ENCODE results near the gene ZNF860. TPM values are rescaled to one million over a fixed set of nuclear protein-coding genes. Genes with fewer than 3 reads are reported as not detected.

Gene ZNF860
- polyA plus RNA-seq, 1 of the 3 experiments (the other 2 are of a cell fraction), result not detected

DNA sequence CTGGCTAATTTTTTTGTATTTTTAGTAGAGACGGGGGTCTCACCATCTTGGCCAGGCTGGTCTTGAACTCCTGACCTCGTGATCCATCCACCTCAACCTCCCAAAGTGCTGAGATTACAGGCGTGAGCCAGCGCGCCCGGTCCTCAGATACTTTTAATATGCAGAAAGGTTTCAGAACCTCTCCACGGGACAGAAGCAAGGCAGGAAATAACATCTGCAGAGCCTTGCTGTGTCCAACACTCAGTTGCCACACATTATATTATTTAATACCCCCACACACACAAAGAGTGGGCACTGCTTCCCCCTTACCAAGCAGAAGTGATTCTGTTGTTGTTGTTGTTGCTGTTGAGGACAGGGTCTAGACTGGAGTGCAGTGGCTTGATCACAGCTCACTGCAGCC is 28.5 kb upstream of the ZNF860 start:
- no peak overlapping the region for H3K4me2 ChIP-seq
- no peak overlapping the region for H3K27ac ChIP-seq (ENCODE audit: low read depth in 2 of 2, low read length in 1 of 2)
- TF ChIP-seq POLR2AphosphoS5 (IDR thresholded peaks at IDR 0.05; ENCODE audit: low read depth, low read length) (no peak), FOSL2 (IDR thresholded peaks at IDR 0.05; ENCODE audit: borderline replicate concordance, low read depth) (no peak), YY1 (IDR thresholded peaks at IDR 0.05; ENCODE audit: low read depth) (no peak), TEAD4 (IDR thresholded peaks at IDR 0.05; ENCODE audit: borderline replicate concordance, insufficient read depth) (no peak), EZH2phosphoT487 (IDR thresholded peaks at IDR 0.05; ENCODE audit: borderline replicate concordance, low read depth) (no peak), MXI1 (IDR thresholded peaks at IDR 0.05; ENCODE audit: low read depth, low read length) (no peak), CHD2 (IDR thresholded peaks at IDR 0.05; ENCODE audit: low read length, partially characterized antibody) (no peak), GABPA (IDR thresholded peaks at IDR 0.05; ENCODE audit: low read depth) (no peak), EP300 (IDR thresholded peaks at IDR 0.05; ENCODE audit: borderline replicate concordance in 1 of 2, low read depth in 1 of 2, low read length in 1 of 2) (no peak), RFX5 (IDR thresholded peaks at IDR 0.05; ENCODE audit: low read length) (no peak), RCOR1 (IDR thresholded peaks at IDR 0.05; ENCODE audit: low read length) (no peak), SIN3A (IDR thresholded peaks at IDR 0.05; ENCODE audit: borderline replicate concordance, low read depth, low read length) (no peak)
- TF ChIP-seq, protein P1, sequence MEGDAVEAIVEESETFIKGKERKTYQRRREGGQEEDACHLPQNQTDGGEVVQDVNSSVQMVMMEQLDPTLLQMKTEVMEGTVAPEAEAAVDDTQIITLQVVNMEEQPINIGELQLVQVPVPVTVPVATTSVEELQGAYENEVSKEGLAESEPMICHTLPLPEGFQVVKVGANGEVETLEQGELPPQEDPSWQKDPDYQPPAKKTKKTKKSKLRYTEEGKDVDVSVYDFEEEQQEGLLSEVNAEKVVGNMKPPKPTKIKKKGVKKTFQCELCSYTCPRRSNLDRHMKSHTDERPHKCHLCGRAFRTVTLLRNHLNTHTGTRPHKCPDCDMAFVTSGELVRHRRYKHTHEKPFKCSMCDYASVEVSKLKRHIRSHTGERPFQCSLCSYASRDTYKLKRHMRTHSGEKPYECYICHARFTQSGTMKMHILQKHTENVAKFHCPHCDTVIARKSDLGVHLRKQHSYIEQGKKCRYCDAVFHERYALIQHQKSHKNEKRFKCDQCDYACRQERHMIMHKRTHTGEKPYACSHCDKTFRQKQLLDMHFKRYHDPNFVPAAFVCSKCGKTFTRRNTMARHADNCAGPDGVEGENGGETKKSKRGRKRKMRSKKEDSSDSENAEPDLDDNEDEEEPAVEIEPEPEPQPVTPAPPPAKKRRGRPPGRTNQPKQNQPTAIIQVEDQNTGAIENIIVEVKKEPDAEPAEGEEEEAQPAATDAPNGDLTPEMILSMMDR (IDR thresholded peaks at IDR 0.05), result no peak
- TF ChIP-seq, protein P2, sequence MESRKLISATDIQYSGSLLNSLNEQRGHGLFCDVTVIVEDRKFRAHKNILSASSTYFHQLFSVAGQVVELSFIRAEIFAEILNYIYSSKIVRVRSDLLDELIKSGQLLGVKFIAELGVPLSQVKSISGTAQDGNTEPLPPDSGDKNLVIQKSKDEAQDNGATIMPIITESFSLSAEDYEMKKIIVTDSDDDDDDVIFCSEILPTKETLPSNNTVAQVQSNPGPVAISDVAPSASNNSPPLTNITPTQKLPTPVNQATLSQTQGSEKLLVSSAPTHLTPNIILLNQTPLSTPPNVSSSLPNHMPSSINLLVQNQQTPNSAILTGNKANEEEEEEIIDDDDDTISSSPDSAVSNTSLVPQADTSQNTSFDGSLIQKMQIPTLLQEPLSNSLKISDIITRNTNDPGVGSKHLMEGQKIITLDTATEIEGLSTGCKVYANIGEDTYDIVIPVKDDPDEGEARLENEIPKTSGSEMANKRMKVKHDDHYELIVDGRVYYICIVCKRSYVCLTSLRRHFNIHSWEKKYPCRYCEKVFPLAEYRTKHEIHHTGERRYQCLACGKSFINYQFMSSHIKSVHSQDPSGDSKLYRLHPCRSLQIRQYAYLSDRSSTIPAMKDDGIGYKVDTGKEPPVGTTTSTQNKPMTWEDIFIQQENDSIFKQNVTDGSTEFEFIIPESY (IDR thresholded peaks at IDR 0.05; ENCODE audit: borderline replicate concordance, low read depth), result no peak
- TF ChIP-seq, protein P3, sequence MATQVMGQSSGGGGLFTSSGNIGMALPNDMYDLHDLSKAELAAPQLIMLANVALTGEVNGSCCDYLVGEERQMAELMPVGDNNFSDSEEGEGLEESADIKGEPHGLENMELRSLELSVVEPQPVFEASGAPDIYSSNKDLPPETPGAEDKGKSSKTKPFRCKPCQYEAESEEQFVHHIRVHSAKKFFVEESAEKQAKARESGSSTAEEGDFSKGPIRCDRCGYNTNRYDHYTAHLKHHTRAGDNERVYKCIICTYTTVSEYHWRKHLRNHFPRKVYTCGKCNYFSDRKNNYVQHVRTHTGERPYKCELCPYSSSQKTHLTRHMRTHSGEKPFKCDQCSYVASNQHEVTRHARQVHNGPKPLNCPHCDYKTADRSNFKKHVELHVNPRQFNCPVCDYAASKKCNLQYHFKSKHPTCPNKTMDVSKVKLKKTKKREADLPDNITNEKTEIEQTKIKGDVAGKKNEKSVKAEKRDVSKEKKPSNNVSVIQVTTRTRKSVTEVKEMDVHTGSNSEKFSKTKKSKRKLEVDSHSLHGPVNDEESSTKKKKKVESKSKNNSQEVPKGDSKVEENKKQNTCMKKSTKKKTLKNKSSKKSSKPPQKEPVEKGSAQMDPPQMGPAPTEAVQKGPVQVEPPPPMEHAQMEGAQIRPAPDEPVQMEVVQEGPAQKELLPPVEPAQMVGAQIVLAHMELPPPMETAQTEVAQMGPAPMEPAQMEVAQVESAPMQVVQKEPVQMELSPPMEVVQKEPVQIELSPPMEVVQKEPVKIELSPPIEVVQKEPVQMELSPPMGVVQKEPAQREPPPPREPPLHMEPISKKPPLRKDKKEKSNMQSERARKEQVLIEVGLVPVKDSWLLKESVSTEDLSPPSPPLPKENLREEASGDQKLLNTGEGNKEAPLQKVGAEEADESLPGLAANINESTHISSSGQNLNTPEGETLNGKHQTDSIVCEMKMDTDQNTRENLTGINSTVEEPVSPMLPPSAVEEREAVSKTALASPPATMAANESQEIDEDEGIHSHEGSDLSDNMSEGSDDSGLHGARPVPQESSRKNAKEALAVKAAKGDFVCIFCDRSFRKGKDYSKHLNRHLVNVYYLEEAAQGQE (IDR thresholded peaks at IDR 0.05; ENCODE audit: low read depth, low read length), result no peak
- H3K79me2 ChIP-seq (ENCODE audit: insufficient read depth), result no peaks in the 10 kb centered on the region
- CTCF ChIA-PET, result no interaction called here
- H3K9me3 ChIP-seq, result no peaks in the 10 kb centered on the region
- no peak for DNase-seq
- 43% methylated on average over 7 of the region's 7 CpGs for WGBS (ENCODE audit: low lambda C conversion rate)
- H3F3A ChIP-seq (replicated peaks; ENCODE audit: insufficient read depth), result no peaks in the 10 kb centered on the region
- no peaks in the 10 kb centered on the region for H4K20me1 ChIP-seq (ENCODE audit: insufficient read depth)
- H3K4me3 ChIP-seq (ENCODE audit: low read depth in 2 of 2, low read length in 1 of 2), result no peak overlapping the region
- H2AFZ ChIP-seq (ENCODE audit: low read depth), result no peak overlapping the region
- no peaks in the 10 kb centered on the region for H3K4me1 ChIP-seq (ENCODE audit: control insufficient read depth in 1 of 2, insufficient read depth in 2 of 2, low read depth in 1 of 2, low read length in 1 of 2)
- no peaks in the 10 kb centered on the region for H3K9me2 ChIP-seq
- no peak overlapping the region for H3K9ac ChIP-seq
- no peaks in the 10 kb centered on the region for H3K27me3 ChIP-seq (ENCODE audit: insufficient read depth)
- no peaks in the 10 kb centered on the region for H3K36me3 ChIP-seq (replicated peaks in 1 of 2; ENCODE audit: control insufficient read depth in 1 of 2, insufficient read depth in 2 of 2, low read length in 1 of 2)
- POLR2A ChIA-PET, result no interaction called here
